Memory B cell (primary cell): ENCODE data around the gene GGNBP2.

Source experiments
- ATAC-seq: fragments of 150-1000 bp; cut with Tn5 transposase; 2 replicates; pipeline ENCODE4 v1.10.0; 2021; ENCODE audit warnings: low read depth, mild to moderate bottlenecking, moderate library complexity
- DNase-seq, 2 donors: peaks; one replicate each; pipeline ENCODE4 v3.0.0; 2022; ENCODE audit warnings: low spot score in 2 of 2
- H3K27ac Mint-ChIP-seq: one replicate; pipeline ENCODE4 v1.8.0; 2022; ENCODE audit warnings: mild to moderate bottlenecking, moderate library complexity, mixed read lengths
- H3K27me3 Mint-ChIP-seq: one replicate; pipeline ENCODE4 v1.8.0; 2022; ENCODE audit warnings: mixed read lengths
- H3K36me3 Mint-ChIP-seq: one replicate; pipeline ENCODE4 v1.8.0; 2022; ENCODE audit warnings: mild to moderate bottlenecking, mixed read lengths
- H3K4me1 Mint-ChIP-seq: one replicate; pipeline ENCODE4 v1.8.0; 2022; ENCODE audit warnings: mixed read lengths
- H3K4me3 Mint-ChIP-seq: one replicate; pipeline ENCODE4 v1.8.0; 2022; ENCODE audit warnings: mild to moderate bottlenecking, moderate library complexity, mixed read lengths
- H3K9me3 Mint-ChIP-seq: one replicate; pipeline ENCODE4 v1.8.0; 2022; ENCODE audit warnings: mixed read lengths

Gene GGNBP2

DNA sequence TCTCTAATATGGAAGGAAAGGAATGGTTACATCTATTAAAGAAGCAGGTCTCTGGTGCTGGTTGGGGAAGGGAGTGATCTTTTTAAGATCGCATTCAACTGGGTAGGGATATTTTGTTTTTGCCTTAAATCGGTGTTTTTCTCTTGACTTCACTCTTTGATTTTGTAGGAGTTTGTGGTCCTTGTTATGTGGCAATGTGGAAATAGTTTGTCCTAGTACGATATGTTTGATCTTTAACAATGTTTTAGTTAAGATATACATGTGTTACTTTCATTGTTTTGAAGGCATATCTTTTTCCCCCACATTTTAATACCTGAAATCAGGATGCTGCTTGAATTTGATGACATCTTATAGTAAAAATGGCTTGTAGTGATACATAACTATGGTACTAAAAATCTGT is 8.7 kb downstream of the GGNBP2 start:
- ATAC-seq (no peak), DNase-seq (no peak)
- H3K9me3 Mint-ChIP-seq, result no peaks in the 10 kb centered on the region
- H3K4me1 Mint-ChIP-seq, result peaks cover 32% of the 10 kb centered on the region
- H3K4me3 Mint-ChIP-seq, result no peak overlapping the region
- H3K27me3 Mint-ChIP-seq, result no peaks in the 10 kb centered on the region
- H3K36me3 Mint-ChIP-seq, result peaks cover 11% of the 10 kb centered on the region
- no peak overlapping the region for H3K27ac Mint-ChIP-seq

DNA sequence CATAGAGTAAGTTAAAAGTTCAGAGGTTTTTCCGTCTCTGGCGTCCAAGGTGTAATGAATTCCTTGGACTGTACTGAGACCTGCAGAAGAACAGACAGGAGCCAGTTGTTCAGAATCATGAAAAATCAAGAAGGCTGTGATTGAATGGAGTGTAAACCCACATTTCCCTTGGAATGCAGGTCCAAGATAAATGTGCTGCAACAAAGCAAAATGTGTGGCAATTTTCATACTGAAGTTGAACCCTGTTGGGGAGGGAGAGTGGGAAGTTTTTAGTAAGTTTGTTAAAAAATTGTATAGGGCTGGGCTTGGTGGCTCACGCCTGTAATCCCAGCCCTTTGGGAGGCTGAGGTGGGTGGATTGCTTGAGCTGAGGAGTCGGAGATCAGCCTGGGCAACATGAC is 21.4 kb downstream of the GGNBP2 start:
- peaks cover 26% of the 10 kb centered on the region for H3K36me3 Mint-ChIP-seq
- H3K4me1 Mint-ChIP-seq, result peaks cover 10% of the 10 kb centered on the region
- no peak overlapping the region for H3K27ac Mint-ChIP-seq
- H3K27me3 Mint-ChIP-seq, result no peaks in the 10 kb centered on the region
- DNase-seq (no peak), ATAC-seq (no peak)
- no peak overlapping the region for H3K4me3 Mint-ChIP-seq
- no peaks in the 10 kb centered on the region for H3K9me3 Mint-ChIP-seq

DNA sequence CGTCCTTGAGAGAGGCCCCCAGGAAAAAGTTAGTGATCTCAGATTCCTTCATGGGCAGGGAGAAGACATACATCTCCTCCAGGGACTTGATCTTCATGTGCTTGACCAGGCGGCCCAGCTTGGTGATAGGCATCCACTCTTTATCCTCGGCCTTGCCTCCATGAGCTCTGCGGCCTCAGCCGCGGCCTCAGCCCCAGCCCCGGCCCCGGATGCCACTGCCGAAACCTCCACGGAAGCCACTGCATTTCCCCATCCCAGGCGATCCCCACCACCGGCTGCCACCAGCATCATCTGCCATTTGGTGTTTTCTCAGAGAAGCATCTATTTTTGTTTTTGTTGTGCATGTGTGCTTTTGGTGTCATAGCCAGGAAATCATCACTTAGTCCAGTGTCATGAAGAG is 30.3 kb downstream of the GGNBP2 start:
- DNase-seq (no peak), ATAC-seq (no peak)
- no peaks in the 10 kb centered on the region for H3K27me3 Mint-ChIP-seq
- no peak overlapping the region for H3K27ac Mint-ChIP-seq
- no peak overlapping the region for H3K4me3 Mint-ChIP-seq
- H3K9me3 Mint-ChIP-seq, result no peaks in the 10 kb centered on the region
- peaks cover 3% of the 10 kb centered on the region for H3K4me1 Mint-ChIP-seq
- peaks cover 17% of the 10 kb centered on the region for H3K36me3 Mint-ChIP-seq

DNA sequence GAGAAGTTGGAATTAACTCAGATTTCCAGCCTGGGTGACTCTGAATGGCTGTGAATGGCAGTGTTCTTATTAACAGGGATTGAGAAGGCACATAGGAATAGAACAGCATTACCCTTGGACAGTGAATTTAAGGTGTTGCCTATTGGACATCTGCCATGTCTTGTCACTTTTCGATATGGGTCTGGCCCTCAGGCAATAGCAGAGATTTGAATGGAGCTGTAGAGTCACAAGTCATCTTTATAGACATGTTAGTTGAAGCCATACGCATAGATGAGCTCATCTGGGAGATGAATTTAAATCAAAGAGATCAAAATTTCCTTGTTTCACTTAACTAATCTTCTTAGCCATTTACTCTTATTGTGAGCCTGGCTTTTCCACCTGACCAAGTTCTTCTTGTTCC is 32.1 kb downstream of the GGNBP2 start:
- DNase-seq (no peak), ATAC-seq (no peak)
- no peak overlapping the region for H3K27ac Mint-ChIP-seq
- H3K27me3 Mint-ChIP-seq, result no peaks in the 10 kb centered on the region
- H3K9me3 Mint-ChIP-seq, result no peaks in the 10 kb centered on the region
- H3K4me3 Mint-ChIP-seq, result no peak overlapping the region
- peaks cover 18% of the 10 kb centered on the region for H3K36me3 Mint-ChIP-seq
- peaks cover 3% of the 10 kb centered on the region for H3K4me1 Mint-ChIP-seq

DNA sequence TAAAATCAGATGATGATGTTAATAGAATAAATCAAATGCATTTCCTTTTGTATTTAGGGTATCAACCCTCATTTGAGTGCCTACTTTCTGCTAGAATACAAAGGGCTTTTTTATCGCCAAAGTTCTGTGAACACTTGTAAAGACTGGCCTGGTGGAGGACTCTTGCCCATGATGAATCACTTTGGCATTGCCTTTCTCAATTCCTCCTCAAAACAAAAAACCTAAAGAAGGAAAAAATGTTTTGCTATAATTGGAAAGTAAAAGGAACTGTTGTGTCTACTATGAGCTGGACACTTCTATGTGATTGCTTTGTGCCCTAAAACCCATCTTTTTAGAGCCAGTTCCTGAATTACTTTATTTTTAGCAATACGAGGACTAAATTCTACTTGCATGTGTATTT is 34.0 kb downstream of the GGNBP2 start:
- H3K4me3 Mint-ChIP-seq, result no peak overlapping the region
- H3K27ac Mint-ChIP-seq, result no peak overlapping the region
- H3K4me1 Mint-ChIP-seq, result no peaks in the 10 kb centered on the region
- no peaks in the 10 kb centered on the region for H3K9me3 Mint-ChIP-seq
- peaks cover 13% of the 10 kb centered on the region for H3K36me3 Mint-ChIP-seq
- no peak for ATAC-seq
- H3K27me3 Mint-ChIP-seq, result no peaks in the 10 kb centered on the region
- no peak for DNase-seq

DNA sequence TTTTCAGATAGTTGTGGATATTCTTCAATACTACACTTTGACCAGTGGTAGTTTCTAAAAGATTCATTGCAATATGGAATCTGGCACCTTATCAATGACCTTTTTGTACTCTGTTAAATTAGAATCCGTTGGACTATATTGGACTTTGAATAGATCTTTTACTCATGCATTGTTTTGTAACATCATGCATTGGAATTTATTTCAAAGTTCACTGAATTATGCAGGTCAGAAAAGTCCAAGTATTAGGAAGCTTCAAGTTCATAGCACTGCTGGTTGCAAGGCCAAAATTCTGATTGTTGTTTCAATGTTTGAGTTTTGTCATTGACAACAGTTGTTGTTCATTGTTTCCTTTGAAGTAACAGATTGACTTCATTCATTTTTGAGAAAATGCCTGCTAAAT is 39.1 kb downstream of the GGNBP2 start:
- no peak for ATAC-seq
- H3K4me3 Mint-ChIP-seq, result no peak overlapping the region
- DNase-seq, result no peak
- H3K4me1 Mint-ChIP-seq, result no peaks in the 10 kb centered on the region
- H3K36me3 Mint-ChIP-seq, result peaks cover 15% of the 10 kb centered on the region
- no peak overlapping the region for H3K27ac Mint-ChIP-seq
- H3K27me3 Mint-ChIP-seq, result no peaks in the 10 kb centered on the region
- H3K9me3 Mint-ChIP-seq, result no peaks in the 10 kb centered on the region

DNA sequence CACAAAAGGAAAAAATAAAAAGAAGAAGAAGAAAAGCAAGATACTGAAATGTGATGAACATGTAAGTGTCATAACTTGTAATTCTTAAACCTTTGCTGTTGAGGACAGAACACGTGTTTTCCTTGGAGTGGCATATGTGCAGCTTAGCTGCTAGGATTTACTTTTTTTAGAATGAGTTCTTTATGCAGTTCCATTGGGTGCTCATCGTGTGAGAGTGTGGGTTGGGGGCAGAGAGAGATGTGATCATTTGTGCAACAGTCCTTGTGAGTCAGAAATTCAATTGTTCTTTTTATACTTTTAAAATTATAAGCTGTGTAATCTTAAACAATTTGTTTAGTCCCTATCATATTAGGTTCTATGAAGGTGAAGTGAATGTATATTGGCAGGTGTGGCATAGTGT is 41.4 kb downstream of the GGNBP2 start:
- Mint-ChIP-seq H3K4me3 (no peak overlapping the region), H3K9me3 (no peaks in the 10 kb centered on the region), H3K27me3 (no peaks in the 10 kb centered on the region), H3K27ac (peak overlapping the region; percentile 26), H3K36me3 (peaks cover 13% of the 10 kb centered on the region), H3K4me1 (peaks cover 4% of the 10 kb centered on the region)
- no peak for ATAC-seq
- no peak for DNase-seq

DNA sequence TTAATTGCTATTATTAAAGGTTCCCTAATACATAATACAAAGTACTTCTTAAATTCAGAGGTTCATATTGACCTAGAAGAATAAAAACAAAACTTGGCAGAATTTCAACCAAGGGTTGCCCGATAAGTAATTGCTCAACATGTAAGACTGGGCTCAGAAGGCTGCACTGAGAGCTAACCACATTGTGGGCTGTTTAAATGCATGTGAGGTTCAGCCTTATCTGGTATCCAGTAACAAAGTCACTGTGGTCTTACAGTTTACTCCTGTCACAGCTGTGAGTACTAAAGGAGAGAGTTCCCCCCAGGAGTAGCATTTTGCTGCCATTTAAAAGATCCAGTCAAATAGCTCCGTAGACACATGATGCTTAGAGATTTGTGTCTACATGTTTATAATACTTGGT is 45.4 kb downstream of the GGNBP2 start:
- Mint-ChIP-seq H3K4me3 (no peak overlapping the region), H3K9me3 (no peaks in the 10 kb centered on the region), H3K27me3 (peaks cover 3% of the 10 kb centered on the region), H3K36me3 (peaks cover 10% of the 10 kb centered on the region), H3K4me1 (peaks cover 17% of the 10 kb centered on the region), H3K27ac (peak overlapping the region; percentile 37)
- no peak for DNase-seq
- ATAC-seq, result no peak

DNA sequence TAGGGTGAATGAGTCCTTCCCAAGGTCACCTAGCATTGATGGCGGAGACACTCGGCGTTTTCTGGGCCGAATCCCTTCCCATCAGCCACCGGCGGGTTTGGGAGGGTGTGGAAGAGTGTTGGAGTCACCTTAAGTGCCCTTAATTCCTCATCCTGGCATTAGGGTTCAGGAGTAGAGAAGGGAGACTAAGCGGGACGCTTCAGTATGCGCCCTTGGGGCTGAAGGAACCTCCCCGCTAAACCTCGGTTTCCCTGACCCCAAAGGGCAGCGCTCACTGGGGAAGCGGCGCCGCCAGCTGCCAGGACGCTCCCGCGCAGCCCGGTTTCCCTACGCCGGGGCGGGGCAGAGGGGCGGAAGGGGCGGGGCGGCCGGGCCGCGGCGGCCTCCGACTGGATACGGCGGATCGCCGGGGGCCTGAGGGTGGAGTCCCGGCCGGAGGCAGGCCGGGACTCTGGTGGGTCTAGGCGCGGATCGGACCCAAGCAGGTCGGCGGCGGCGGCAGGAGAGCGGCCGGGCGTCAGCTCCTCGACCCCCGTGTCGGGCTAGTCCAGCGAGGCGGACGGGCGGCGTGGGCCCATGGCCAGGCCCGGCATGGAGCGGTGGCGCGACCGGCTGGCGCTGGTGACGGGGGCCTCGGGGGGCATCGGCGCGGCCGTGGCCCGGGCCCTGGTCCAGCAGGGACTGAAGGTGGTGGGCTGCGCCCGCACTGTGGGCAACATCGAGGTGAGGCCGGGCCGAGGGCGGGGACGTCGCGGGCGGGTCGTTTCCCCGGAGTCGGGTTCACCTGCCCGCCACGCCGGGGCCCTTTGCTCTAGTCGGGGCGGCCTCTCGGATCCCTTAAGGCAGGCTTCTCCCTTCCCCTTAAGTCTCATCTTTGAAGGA is 47.0 kb downstream of the GGNBP2 start, which contains the start of gene DHRS11:
DHRS11 (plus strand) TSS at position 446 of the 882 bp plus-strand sequence; CDS start at position 577, 131 bp downstream.
- Mint-ChIP-seq H3K4me3 (peak within 1 kb of the TSS; percentile 82), H3K27me3 (peaks cover 4% of the 10 kb centered on the region), H3K27ac (peak within 1 kb of the TSS; percentile 38), H3K9me3 (no peaks in the 10 kb centered on the region), H3K36me3 (peaks cover 6% of the 10 kb centered on the region), H3K4me1 (peaks cover 17% of the 10 kb centered on the region)
- ATAC-seq, result peak; percentile 91
- DNase-seq, result peak; percentile 41 to 60

DNA sequence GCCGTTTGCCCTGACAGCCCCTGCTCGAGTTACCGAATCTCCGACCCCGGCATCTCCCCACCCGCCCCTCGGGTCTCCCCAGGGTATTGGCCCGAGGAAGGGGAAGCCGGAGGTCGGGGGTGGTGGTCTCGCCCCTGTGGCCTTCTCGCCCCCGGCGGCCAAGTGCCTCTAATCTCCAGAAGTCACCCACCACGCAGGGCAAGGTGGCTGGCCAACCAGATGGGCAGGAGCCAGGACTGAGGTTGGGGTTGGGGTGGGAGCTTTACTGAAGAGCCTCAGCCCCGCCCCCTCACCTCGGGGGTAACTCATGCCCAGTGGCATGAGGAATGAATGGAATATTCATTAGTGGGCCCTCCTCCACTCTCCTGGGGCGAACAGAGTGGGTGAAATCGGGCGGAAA is 47.6 kb downstream of the GGNBP2 start:
- peak overlapping the region; percentile 75 for H3K4me3 Mint-ChIP-seq
- peaks cover 17% of the 10 kb centered on the region for H3K4me1 Mint-ChIP-seq
- ATAC-seq (no peak), DNase-seq (no peak)
- peaks cover 4% of the 10 kb centered on the region for H3K27me3 Mint-ChIP-seq
- no peaks in the 10 kb centered on the region for H3K9me3 Mint-ChIP-seq
- peaks cover 6% of the 10 kb centered on the region for H3K36me3 Mint-ChIP-seq
- no peak overlapping the region for H3K27ac Mint-ChIP-seq

DNA sequence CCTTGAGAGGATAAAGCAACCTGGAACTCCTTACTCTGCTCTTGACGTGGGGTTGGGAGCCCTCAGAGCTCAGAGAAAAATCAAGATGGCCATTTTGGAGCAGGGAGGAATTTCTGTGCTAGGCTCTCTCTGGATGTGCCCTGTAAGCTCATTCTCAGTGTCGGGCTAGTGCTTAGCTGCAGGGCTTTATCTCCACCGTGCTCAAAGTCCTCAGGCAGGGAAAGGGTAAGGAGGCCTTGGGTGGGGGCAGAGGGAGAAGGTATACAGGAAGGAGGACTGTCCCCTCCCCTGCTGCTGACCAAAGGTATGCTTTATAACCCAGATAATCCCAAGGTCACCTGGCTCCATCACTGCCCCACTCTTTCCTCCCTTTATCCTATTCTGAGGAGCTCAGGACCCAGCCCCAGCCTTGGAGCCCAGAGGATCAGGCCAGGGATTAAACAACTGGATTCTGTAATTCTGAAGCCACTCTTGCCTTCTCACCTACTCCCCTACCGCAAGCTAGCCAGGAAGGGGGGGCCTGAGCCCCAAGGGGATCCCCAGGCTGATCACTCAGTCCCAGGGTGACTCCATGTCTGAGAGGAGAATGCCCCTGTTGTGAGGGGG is 48.1 kb downstream of the GGNBP2 start:
- no peaks in the 10 kb centered on the region for H3K9me3 Mint-ChIP-seq
- peaks cover 4% of the 10 kb centered on the region for H3K27me3 Mint-ChIP-seq
- no peak for DNase-seq
- H3K36me3 Mint-ChIP-seq, result peaks cover 6% of the 10 kb centered on the region
- peak overlapping the region; percentile 75 for H3K4me3 Mint-ChIP-seq
- ATAC-seq, result peak; percentile 14
- peaks cover 17% of the 10 kb centered on the region for H3K4me1 Mint-ChIP-seq
- H3K27ac Mint-ChIP-seq, result no peak overlapping the region

DNA sequence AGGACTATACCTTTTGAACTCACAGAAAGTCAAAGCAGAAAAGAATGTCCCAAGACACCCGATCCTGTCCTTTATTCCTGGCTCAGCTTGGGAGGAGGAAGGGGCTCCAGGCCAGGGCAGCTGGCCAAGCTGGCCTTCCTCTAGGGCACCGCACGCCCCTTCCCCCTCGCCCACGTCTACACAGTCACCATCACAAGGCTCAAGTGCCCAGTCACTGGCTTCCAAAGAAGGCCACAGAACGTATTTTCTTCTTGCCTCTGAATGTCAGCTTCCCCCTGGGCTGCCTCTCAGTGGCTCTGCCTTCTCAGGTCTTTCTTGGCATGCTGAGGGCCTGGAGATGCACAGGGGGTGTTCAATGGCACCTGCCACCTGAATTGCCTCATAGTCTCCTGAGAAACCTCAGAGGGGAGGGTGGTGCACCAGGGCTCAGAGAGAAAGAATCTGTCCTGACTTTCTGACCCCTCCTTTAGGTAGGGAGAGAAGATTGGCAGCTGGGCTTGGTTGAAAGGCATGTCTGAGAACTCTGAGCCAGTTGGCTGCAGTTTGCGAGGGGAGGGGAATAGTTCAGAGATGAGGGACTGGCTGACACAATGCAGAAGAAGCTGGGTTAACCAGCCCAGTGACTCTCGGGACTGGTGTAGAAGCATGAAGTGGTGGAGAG is 49.1 kb downstream of the GGNBP2 start:
- no peak overlapping the region for H3K27ac Mint-ChIP-seq
- ATAC-seq (no peak), DNase-seq (no peak)
- no peak overlapping the region for H3K4me3 Mint-ChIP-seq
- H3K27me3 Mint-ChIP-seq, result peaks cover 4% of the 10 kb centered on the region
- no peaks in the 10 kb centered on the region for H3K9me3 Mint-ChIP-seq
- peaks cover 17% of the 10 kb centered on the region for H3K4me1 Mint-ChIP-seq
- H3K36me3 Mint-ChIP-seq, result peaks cover 6% of the 10 kb centered on the region

DNA sequence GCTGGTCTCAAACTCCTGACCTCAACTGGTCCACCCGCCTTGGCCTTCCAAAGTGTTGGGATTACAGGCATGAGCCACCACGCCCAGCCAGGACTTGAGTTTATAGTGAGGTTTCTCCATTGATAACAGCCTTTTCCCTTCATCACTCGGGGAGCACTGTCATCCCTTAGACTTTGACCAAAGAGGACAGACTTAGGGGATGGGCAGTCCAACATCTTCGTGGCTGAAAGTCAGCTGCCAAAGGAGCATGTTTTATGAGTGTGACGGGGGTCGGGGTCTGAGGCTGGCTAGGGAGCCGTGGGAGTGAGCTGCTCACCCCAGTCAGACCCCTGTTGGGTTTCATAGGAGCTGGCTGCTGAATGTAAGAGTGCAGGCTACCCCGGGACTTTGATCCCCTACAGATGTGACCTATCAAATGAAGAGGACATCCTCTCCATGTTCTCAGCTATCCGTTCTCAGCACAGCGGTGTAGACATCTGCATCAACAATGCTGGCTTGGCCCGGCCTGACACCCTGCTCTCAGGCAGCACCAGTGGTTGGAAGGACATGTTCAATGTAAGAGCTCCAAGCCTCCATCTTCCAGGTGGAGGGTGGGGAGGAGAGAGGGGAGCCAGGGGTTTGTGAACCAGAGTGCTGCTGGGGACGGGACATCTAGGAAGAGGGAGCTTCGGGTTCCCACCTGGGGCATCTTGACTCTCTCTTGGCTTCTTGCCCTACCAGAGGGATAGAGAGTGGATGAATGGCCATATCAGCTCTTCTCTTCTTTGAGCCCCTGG is 50.1 kb downstream of the GGNBP2 start:
- Mint-ChIP-seq H3K27me3 (peaks cover 4% of the 10 kb centered on the region), H3K4me1 (peaks cover 17% of the 10 kb centered on the region), H3K4me3 (no peak overlapping the region), H3K36me3 (peaks cover 2% of the 10 kb centered on the region), H3K9me3 (no peaks in the 10 kb centered on the region), H3K27ac (no peak overlapping the region)
- DNase-seq, result no peak
- ATAC-seq, result no peak

DNA sequence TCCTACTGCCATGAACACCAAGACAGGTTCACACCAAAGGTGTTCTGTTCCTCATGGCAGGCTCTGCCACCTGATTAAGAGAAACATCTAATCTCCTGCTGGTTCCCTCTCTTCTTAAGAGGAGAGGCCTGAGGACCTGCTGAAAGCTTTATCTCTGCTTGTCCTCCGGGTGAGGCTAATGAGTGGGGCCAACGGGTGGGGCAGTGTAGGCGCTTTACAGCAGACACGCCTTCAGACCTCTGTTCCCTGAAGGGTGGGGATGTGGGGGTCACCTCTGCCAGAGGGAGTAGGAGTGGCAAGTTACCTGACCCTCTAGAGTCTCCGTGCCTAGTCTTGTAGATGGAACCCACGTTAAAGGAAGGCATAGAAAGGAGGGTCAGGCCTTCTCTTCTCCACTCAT is 52.5 kb downstream of the GGNBP2 start:
- H3K4me1 Mint-ChIP-seq, result peaks cover 16% of the 10 kb centered on the region
- DNase-seq (no peak), ATAC-seq (no peak)
- H3K27ac Mint-ChIP-seq, result no peak overlapping the region
- H3K4me3 Mint-ChIP-seq, result no peak overlapping the region
- no peaks in the 10 kb centered on the region for H3K9me3 Mint-ChIP-seq
- peaks cover 4% of the 10 kb centered on the region for H3K27me3 Mint-ChIP-seq
- H3K36me3 Mint-ChIP-seq, result peaks cover 2% of the 10 kb centered on the region
